Measurements from ENCODE around the gene C16orf96. TPM values are rescaled to one million over a fixed set of nuclear protein-coding genes. Genes with fewer than 3 reads are reported as not detected.

Gene C16orf96
- polyA plus RNA-seq, 1 donor from 2014 or later = 0.05 TPM

DNA sequence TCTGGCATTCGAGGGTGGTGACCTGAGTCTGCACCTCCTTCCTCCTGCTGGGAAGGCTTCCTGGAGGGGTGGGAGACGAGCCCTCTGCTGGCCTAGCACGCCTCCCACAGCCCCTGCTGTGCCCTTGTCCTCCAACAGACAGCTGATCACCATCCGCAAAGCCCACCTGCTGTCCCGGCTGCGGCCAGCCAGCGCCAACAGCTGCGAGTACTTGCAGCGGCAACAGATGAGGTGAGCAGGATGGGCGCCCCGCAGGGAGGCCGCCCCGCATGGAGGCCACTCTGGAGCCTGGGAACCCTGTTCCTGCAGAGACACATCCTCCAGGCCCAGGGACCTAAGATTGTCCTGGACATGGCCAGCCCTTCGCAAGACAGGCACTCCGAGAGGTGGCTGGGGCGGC is 36.9 kb downstream of the C16orf96 start:
- Mint-ChIP-seq H3K36me3 (no peaks in the 10 kb centered on the region), H3K4me3 (no peak overlapping the region), H3K27me3 (peaks cover 5% of the 10 kb centered on the region), H3K4me1 (peaks cover 0 to 1% (median 0%) of the 10 kb centered on the region in 3 donors), H3K9me3 (peaks cover 0 to 2% (median 1%) of the 10 kb centered on the region in 3 donors), H3K27ac (no peak overlapping the region)

DNA sequence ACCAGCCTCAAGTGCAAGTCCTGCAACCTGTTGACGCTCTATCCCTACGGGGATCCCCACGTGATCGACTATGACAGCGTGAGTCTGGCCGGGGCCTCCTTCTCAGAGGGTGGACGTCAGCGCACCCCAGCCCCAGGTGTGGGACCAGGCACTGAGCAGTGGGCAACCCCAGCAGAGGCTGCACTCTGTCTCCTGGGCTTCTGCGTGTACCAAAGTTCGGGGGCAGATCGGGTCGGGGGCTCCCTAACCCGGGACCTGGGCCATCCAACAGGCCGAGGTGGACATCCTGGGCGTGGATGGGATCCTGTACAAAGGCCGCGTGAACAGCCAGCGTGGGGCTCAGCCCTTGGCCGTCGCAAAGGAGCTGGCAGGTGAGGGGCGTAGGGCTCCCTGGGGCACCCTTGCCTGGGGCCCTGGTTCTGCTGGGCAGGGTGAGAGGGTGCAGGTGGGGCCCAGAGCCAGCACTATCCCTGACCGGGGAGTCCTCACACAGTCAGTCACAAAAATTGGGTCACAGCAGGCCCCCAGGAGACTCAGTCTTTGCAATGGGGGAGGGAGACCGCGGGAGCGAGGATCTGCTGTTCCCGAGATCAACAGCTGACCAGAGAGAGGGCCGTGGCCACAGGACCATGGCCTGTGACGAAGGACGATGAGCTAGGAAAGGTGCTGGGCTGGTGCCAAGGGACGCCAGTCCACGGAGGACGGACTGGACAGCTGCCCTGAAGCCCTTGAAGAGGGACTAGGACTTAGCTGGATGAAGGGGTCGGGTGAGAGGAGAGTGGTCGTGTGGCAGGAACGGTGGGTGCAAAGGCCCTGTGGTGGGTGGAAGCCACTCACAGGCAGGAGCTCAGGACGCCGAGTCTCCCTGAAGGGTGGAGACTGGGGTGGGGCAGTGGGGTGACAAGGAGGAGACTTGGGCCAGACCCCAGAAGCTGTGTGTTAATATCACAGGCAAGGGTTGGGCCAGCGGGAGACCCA is 38.6 kb downstream of the C16orf96 start:
- Mint-ChIP-seq H3K27me3 (peaks cover 3% of the 10 kb centered on the region), H3K9me3 (no peaks in the 10 kb centered on the region), H3K4me3 (no peak overlapping the region), H3K27ac (no peak overlapping the region), H3K4me1 (peaks cover 0 to 1% (median 0%) of the 10 kb centered on the region in 3 donors), H3K36me3 (no peaks in the 10 kb centered on the region)

DNA sequence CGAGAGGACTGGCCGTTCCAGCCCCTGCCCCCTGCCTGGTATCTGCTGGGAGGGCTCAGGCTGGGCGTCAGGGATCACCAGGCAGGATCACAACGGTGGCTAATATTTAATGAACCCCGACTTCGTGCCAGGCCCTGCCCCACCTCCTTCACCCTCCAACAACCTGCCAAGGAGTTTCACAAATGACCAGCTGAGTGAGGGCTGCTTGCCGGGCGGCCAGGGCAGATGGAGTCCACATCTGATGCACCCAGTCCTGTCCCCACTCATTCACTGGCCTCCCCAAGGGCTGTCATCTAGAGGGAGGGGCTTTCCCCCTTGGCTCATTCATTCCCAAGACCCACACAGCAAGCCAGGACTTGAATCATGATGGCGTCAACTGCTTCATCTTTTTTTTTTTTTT is 41.0 kb downstream of the C16orf96 start:
- H3K36me3 Mint-ChIP-seq = no peaks in the 10 kb centered on the region
- peaks cover 3% of the 10 kb centered on the region for H3K27me3 Mint-ChIP-seq
- no peak overlapping the region for H3K27ac Mint-ChIP-seq
- peaks cover 0 to 1% (median 0%) of the 10 kb centered on the region in 3 donors for H3K4me1 Mint-ChIP-seq
- H3K9me3 Mint-ChIP-seq = no peaks in the 10 kb centered on the region
- no peak overlapping the region for H3K4me3 Mint-ChIP-seq

DNA sequence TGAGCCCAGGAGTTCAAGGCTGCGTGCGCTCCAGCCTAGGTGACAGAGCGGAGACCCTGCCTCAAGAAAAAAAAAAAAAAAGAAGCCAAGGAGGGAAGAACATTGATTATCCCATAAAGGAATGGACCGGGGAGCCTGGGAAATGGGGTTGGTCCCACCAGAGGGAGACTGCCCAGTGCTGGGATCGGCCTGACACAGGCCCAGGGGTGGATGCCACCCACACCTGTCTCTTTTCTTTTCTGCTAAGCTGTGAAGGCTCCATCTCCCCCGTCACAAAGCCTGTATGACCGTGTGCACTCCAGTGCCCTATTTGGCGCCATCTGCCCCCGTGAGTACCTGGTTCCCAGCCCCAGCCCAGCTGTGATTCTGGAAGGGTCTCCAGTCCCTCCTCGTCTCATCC is 42.9 kb downstream of the C16orf96 start:
- Mint-ChIP-seq H3K4me1 (peaks cover 0 to 1% (median 0%) of the 10 kb centered on the region in 3 donors), H3K27ac (peak overlapping the region in 1 of 3 donors; percentile 35), H3K4me3 (no peak overlapping the region), H3K36me3 (no peaks in the 10 kb centered on the region), H3K9me3 (no peaks in the 10 kb centered on the region), H3K27me3 (peaks cover 2% of the 10 kb centered on the region)

DNA sequence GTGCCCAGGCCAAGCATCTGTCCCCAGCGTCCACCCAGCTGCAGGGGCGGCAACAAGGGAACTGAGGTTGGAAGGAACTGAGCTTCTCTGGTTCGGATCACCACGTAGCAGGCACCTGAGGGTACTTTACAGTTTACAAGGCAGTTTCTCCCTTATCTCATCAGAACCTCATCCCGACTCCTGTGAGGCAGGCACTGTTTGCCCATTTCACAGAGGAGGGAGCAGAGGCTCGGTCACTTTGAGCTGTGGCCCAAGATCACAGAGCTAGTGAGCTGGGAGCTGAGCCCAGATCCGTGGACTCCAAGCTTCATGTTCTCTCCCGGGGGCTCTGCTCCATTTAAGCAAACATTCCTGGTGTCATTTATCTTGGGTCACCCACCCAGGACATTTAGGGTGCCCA is 43.4 kb downstream of the C16orf96 start:
- H3K4me3 Mint-ChIP-seq = peak overlapping the region in 1 of 4 donors; percentile 47
- H3K4me1 Mint-ChIP-seq = peaks cover 0 to 1% (median 0%) of the 10 kb centered on the region in 3 donors
- H3K27me3 Mint-ChIP-seq = peaks cover 2% of the 10 kb centered on the region
- no peaks in the 10 kb centered on the region for H3K9me3 Mint-ChIP-seq
- no peak overlapping the region for H3K27ac Mint-ChIP-seq
- no peaks in the 10 kb centered on the region for H3K36me3 Mint-ChIP-seq

DNA sequence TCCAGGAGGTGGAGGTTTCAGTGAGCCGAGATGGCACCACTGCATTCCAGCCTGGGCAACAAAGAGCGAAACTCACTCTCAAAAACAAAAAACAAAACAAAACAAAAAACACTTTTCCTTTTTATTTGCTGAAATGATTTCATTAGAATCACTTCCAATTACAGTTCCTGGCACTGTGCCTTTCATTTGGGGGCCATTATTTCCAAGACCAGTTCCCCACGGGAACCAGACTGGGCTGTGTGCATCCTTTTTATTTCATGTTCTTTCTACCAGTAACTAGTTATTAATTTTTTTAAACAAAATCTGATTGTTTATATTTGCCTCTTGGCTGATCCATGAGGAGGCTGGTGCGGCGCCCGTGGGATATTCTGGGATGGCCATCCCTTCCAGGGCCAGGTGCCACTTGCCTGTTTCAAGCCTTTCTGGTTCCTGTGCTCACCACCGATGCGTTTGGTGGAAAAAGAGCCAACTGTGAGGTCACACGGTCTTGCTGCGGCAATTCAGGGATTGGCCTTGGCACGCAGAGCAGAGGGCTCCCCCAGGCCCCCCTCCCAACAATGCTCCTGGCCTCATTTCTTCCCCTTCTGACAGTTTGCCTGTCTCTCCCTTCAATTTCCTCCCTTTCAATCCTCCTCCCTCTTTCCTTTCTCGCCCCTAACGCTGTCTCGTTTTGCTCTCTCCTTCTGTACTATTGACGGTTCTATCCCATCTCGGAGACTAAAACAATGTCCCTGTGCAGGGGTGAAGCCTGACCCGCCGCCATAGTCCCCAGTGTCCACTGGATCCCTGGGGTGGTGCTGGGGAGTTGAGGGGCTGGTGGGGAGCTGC is 45.1 kb downstream of the C16orf96 start:
- Mint-ChIP-seq H3K4me3 (no peak overlapping the region), H3K27ac (peak overlapping the region in 2 of 3 donors; percentile 39 to 60), H3K36me3 (no peaks in the 10 kb centered on the region), H3K4me1 (no peaks in the 10 kb centered on the region), H3K27me3 (no peaks in the 10 kb centered on the region), H3K9me3 (no peaks in the 10 kb centered on the region)

DNA sequence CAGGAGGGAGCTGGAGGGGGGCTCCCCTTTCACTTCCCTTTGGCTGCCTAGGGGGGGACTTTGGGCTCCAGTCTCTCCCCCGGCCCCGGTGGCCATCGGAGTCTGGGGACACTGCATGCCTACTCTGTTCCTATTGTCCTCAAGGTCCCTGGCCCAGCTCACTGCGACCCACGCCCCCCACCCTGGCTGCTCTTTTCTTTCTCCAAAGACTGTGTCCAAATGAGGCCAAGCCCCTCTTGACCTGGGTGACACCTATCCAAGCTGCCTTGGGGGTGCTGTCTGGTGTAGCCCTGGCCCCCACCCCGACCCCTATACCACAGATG is 45.7 kb downstream of the C16orf96 start:
- H3K27ac Mint-ChIP-seq = peak overlapping the region in 2 of 3 donors; percentile 39 to 60
- H3K9me3 Mint-ChIP-seq = no peaks in the 10 kb centered on the region
- no peaks in the 10 kb centered on the region for H3K36me3 Mint-ChIP-seq
- no peaks in the 10 kb centered on the region for H3K4me1 Mint-ChIP-seq
- no peaks in the 10 kb centered on the region for H3K27me3 Mint-ChIP-seq
- H3K4me3 Mint-ChIP-seq = no peak overlapping the region

DNA sequence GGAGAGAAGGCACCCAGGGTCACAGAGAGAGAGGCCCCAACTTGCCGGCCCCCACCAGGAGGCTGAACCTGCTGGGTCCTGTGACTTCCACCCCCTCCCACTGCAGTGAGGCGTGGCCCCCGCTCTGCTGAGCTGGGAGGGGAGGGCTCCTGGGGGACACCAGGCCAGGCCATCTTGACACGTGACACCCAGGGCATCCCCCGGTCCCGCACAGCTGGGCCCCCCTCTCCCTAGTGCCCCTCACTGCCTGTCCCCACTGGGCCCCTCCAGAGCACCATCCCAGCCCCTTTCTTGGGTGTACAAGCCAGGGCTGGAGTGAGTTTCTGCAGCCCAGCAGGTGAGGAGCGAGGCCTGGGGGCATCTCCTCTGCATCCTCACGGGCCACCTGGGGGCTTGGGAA is 46.2 kb downstream of the C16orf96 start:
- H3K27me3 Mint-ChIP-seq = no peaks in the 10 kb centered on the region
- no peak overlapping the region for H3K4me3 Mint-ChIP-seq
- no peaks in the 10 kb centered on the region for H3K4me1 Mint-ChIP-seq
- no peaks in the 10 kb centered on the region for H3K9me3 Mint-ChIP-seq
- no peaks in the 10 kb centered on the region for H3K36me3 Mint-ChIP-seq
- no peak overlapping the region for H3K27ac Mint-ChIP-seq

DNA sequence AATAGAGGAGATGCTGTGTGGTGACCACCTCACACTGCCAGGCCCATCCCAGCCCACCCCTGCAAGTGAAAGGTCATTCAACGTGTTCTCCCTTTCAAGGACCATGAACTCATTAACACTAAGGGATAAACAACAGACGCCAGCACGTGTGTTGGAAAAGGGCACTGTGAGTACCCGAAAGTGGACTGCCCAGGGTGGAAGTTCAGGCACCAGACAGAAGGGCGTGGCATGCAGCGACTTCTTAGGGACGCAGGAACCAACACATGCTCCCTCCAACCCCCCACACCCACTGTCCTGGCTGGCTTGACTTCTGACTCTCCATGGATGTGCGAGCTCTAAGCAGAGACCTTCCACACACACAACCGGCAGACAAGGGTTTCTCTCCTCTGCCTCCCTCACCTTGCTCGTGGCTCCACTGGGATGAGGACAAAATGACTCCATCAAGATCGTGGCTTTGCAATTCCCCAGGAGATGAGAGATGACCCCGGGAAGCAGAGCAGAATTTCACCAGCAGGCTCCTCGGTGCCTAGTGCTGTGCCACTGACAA is 47.6 kb downstream of the C16orf96 start:
- no peaks in the 10 kb centered on the region for H3K9me3 Mint-ChIP-seq
- no peaks in the 10 kb centered on the region for H3K4me1 Mint-ChIP-seq
- H3K4me3 Mint-ChIP-seq = no peak overlapping the region
- no peaks in the 10 kb centered on the region for H3K36me3 Mint-ChIP-seq
- H3K27me3 Mint-ChIP-seq = no peaks in the 10 kb centered on the region
- H3K27ac Mint-ChIP-seq = peak overlapping the region in 1 of 3 donors; percentile 53

DNA sequence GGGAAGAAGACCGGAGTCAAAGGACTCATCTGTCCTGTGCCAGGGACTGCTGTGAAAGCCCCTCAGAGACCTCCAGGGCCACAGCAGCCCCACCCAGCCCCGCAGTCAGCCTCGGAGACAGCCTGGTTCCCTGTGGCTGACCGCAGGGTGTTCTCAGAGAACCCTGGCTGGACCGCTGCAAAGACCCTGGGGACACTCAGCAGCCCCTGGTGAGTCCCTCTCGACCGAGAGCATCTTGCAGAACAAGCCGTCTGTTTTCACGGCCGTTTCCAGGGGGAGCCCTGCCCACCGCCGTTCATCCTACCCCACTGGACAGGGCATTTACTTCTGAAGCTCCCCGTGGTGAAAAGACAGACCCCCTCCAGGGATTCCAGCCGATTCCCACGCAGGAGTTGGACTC is 48.3 kb downstream of the C16orf96 start:
- H3K9me3 Mint-ChIP-seq = no peaks in the 10 kb centered on the region
- H3K36me3 Mint-ChIP-seq = no peaks in the 10 kb centered on the region
- H3K4me3 Mint-ChIP-seq = peak overlapping the region in 1 of 4 donors; percentile 33
- H3K27me3 Mint-ChIP-seq = no peaks in the 10 kb centered on the region
- no peaks in the 10 kb centered on the region for H3K4me1 Mint-ChIP-seq
- H3K27ac Mint-ChIP-seq = no peak overlapping the region

DNA sequence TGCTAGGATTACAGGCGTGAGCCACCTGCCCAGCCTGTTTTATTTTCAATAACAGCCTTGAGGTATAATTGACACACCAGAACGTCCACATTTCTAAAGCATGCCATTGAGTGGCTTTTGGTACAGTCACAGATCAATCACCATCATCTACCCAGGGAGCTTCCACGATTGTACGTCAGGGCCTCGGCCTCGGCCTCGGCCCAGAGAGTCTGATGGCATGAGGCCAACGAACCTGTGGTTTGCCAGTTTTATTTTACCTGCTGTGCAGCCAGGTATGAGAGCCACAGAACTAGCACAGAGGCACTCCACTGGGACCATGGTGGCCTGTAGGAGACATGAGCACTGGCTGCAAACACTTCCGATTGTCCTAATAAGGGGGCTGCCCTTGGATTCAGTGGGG is 50.2 kb downstream of the C16orf96 start:
- Mint-ChIP-seq H3K36me3 (no peaks in the 10 kb centered on the region), H3K9me3 (no peaks in the 10 kb centered on the region), H3K4me1 (peaks cover 0 to under 1% (median 0%) of the 10 kb centered on the region in 3 donors), H3K4me3 (peak overlapping the region in 2 of 4 donors; percentile 23 to 40), H3K27ac (no peak overlapping the region), H3K27me3 (no peaks in the 10 kb centered on the region)

DNA sequence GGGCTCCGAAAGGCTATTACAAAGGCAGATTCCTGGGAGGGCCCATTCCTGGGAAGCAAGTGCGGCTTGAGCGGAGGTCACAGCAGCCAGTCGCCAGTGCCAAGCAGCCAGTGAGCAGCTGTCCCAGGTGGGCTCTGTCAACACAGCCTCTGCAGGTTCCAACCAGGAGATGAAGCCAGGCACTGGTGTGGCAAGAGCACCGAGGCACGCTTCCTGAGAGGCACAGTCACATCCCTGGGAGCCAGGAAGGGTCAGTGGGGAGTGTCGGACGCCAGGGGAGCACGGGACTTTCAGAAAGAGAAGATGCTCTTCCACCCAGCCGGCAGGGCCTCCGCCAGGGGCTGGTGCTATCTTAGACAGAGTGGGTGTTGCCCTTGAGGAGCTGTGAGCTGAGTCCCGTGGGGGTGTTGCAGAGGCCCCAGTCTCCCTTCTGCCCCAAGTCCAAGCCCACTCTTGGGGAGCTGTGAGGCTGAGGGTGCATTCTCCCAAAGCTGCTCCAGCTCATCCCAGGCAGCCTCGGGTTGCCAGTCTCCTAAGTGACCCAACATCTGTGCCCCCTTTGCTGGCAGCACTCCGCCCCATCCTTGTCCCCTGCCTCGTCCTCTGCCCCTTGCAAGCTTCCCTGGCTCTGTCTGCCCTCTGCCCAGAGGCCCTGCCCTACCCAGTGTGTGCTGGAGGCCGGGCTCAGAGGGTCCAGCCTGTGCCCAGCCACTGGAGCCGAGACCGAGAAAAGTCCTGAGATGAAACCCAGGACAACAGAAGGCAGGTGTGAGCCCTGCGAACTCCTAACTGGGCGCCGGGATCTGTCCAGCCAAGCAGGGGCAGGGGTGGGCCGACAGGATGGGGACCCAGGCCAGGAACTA is 51.9 kb downstream of the C16orf96 start:
- no peaks in the 10 kb centered on the region for H3K36me3 Mint-ChIP-seq
- H3K4me3 Mint-ChIP-seq = no peak overlapping the region
- no peak overlapping the region for H3K27ac Mint-ChIP-seq
- peaks cover 0 to 3% (median 2%) of the 10 kb centered on the region in 3 donors for H3K4me1 Mint-ChIP-seq
- H3K9me3 Mint-ChIP-seq = no peaks in the 10 kb centered on the region
- H3K27me3 Mint-ChIP-seq = no peaks in the 10 kb centered on the region

DNA sequence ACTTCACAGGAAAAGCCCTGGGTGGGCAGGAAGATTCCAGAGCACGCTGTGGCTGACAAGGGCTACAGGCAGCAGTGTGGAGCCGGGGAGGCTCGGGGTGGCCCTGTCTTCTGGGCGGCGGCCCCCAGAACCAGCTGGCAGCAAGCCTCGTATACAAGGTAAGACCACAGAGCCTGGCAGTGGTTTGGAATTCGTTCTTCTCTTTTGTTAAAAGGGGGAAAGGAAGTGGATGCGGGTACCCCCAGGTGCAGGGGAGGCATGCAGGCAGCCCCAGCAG is 52.5 kb downstream of the C16orf96 start:
- H3K4me1 Mint-ChIP-seq = peaks cover 0 to 4% (median 3%) of the 10 kb centered on the region in 3 donors
- no peak overlapping the region for H3K4me3 Mint-ChIP-seq
- H3K27me3 Mint-ChIP-seq = no peaks in the 10 kb centered on the region
- no peaks in the 10 kb centered on the region for H3K36me3 Mint-ChIP-seq
- H3K27ac Mint-ChIP-seq = no peak overlapping the region
- no peaks in the 10 kb centered on the region for H3K9me3 Mint-ChIP-seq

DNA sequence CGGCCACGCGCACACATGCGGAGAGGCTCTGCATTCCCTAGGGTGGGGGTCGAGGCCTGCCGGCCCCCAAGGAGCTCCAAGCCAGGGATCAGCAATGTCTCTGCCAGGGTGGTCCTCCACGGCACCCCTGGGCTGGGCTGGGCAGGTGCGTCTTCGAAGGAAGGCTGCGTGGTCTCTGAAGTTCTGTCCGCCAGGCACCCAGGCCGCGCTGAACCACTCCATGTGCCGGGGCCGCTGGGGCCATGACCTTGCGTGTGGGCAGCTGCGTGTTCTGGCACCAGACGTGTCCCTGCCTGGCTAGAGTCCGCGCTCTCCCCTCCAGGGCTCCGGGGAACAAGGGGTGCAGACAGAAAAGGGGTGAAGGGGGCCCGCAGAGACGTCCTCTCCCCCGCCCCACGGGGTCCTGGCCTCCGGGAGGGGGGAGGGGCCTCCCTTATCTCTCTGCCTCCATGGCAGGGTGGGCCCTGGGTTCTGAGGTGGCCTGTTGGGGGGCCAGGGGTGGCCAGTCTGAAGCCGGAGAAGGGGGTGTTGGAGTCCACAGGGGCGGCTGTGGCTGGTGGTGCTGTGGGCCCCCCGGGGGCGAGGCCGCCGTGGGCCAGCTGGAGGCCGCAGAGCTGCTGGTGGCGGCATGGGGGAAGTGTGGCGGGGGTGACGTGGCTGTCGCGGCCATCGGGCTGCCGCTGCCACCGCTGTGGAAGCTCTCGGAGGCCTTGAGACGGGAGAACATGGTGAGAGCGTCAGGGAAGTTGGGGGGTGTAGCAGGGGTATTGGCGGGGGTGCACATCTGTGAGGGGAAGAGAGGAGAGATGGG is 53.3 kb downstream of the C16orf96 start:
- no peak overlapping the region for H3K27ac Mint-ChIP-seq
- H3K27me3 Mint-ChIP-seq = no peaks in the 10 kb centered on the region
- no peaks in the 10 kb centered on the region for H3K36me3 Mint-ChIP-seq
- no peak overlapping the region for H3K4me3 Mint-ChIP-seq
- H3K9me3 Mint-ChIP-seq = no peaks in the 10 kb centered on the region
- H3K4me1 Mint-ChIP-seq = peaks cover 0 to 4% (median 3%) of the 10 kb centered on the region in 3 donors

Data from IgD-negative memory B cell (primary cell).